WTC11 (cell line): ENCODE data around the gene SARDH.

Experiments used
- CTCF ChIP-seq: fragments of 200-600 bp; IDR thresholded peaks from 2 replicates; pipeline ENCODE4 v1.8.0; 2022; ENCODE audit warnings: antibody characterized with exemption
- FOXP4 ChIP-seq: sonication (generic); formaldehyde crosslinking; IDR thresholded peaks from 2 replicates; pipeline ENCODE4 v1.8.0; 2022; ENCODE audit warnings: mild to moderate bottlenecking, missing genetic modification reagents
- ZNF138 ChIP-seq: sonication (generic); formaldehyde crosslinking; conservative IDR thresholded peaks from 2 replicates; pipeline ENCODE4 v1.8.1; 2022; ENCODE audit warnings: mild to moderate bottlenecking, moderate library complexity, missing genetic modification reagents

- TF ChIP-seq ZNF138 (CRISPR knock-in tag) = no peak
- no peak for TF ChIP-seq CTCF
- no peak for TF ChIP-seq FOXP4
These were observed 6.1 kb downstream of the SARDH start for GRCh38 chr9:133731876-133732638.
